AG04450 (cell line): Measurements from ENCODE around the gene KCNQ2. TPM values are rescaled to one million over a fixed set of nuclear protein-coding genes. Genes with fewer than 3 reads are reported as not detected.

Experiments used
- CTCF ChIA-PET: fragments of 300-600, 350-600 bp; formaldehyde crosslinking; extraction: SDS; loops from one replicate; lab custom pipeline; 2022; ENCODE audit warnings: antibody characterized with exemption, inconsistent platforms; lab: Charles Lee
- POLR2A ChIA-PET: fragments of 350-600 bp; formaldehyde crosslinking; extraction: SDS; loops from one replicate; lab custom pipeline; 2021; ENCODE audit warnings: antibody characterized with exemption, inconsistent platforms; lab: Yijun Ruan, JAX
- DNase-seq: peaks from one replicate; pipeline ENCODE4 v3.0.0-alpha.2; 2011; ENCODE audit warnings: low read depth, low spot score
- H3K27ac ChIP-seq: one replicate; pipeline ENCODE4 v1.5.1; 2012; ENCODE audit warnings: low read depth, low read length, control low read depth
- H3K27me3 ChIP-seq: one replicate; pipeline ENCODE4 v1.6.0; 2012; ENCODE audit warnings: low read length; ENCODE audit not compliant: control insufficient read depth, insufficient read depth
- H3K4me3 ChIP-seq: 2 replicates; pipeline ENCODE4 v1.5.1; 2011; ENCODE audit warnings: mild to moderate bottlenecking, low read depth, low read length, control low read depth
- H3K9me3 ChIP-seq: 2 replicates; pipeline ENCODE4 v1.5.1; 2012; ENCODE audit warnings: low read length; ENCODE audit not compliant: control insufficient read depth, insufficient read depth
- CTCF ChIP-seq: IDR thresholded peaks from 2 replicates; pipeline ENCODE4 v1.5.1; 2011; ENCODE audit warnings: low read depth, low read length, control low read depth, inconsistent platforms
- polyA plus RNA-seq: library from polyadenylated mRNA; depleted of rRNA; stranded (reverse); fragments of >200 nt; gene quantifications from 2 replicates; pipeline ENCODE4 v1.2.3, GENCODE V29; 2011

Gene KCNQ2
- polyA plus RNA-seq, 1 experiment, result not detected

GRCh38 chr20:63422653-63423052, 49.8 kb downstream of the KCNQ2 start:
- CTCF ChIA-PET, result no interaction called here
- no peak for TF ChIP-seq CTCF
- H3K27ac ChIP-seq, result no peak overlapping the region

GRCh38 chr20:63421913-63422312, 50.5 kb downstream of the KCNQ2 start:
- POLR2A ChIA-PET, result no interaction called here

More at GRCh38 chr20:63422653-63423052, 49.8 kb downstream of the KCNQ2 start:
- H3K27me3 ChIP-seq, result peaks cover 3% of the 10 kb centered on the region
- POLR2A ChIA-PET, result no interaction called here
- H3K4me3 ChIP-seq, result no peak overlapping the region
- DNase-seq, result no peak
- peaks cover 4% of the 10 kb centered on the region; the same call in 1 of the 2 replicates for H3K9me3 ChIP-seq

GRCh38 chr20:63421094-63421692, 51.3 kb downstream of the KCNQ2 start:
- Histone ChIP-seq H3K9me3 (no peaks in the 10 kb centered on the region; the same call in 1 of the 2 replicates), H3K27me3 (peaks cover 6% of the 10 kb centered on the region), H3K4me3 (no peak overlapping the region), H3K27ac (no peak overlapping the region)
- no peak for TF ChIP-seq CTCF
- POLR2A ChIA-PET, result no interaction called here
- CTCF ChIA-PET, result no interaction called here
- DNase-seq, result no peak

More at GRCh38 chr20:63421913-63422312, 50.5 kb downstream of the KCNQ2 start:
- no peak for DNase-seq
- no peak overlapping the region for H3K4me3 ChIP-seq
- no peak overlapping the region for H3K27ac ChIP-seq
- CTCF ChIA-PET, result no interaction called here
- H3K9me3 ChIP-seq, result no peaks in the 10 kb centered on the region; the same call in 1 of the 2 replicates
- H3K27me3 ChIP-seq, result peaks cover 3% of the 10 kb centered on the region
- TF ChIP-seq CTCF, result no peak

- peaks cover 8% of the 10 kb centered on the region for H3K27me3 ChIP-seq
- ChIA-PET CTCF (no interaction called here), POLR2A (no interaction called here)
These were observed 51.9 kb downstream of the KCNQ2 start for GRCh38 chr20:63420359-63421093.

More at GRCh38 chr20:63420359-63421093, 51.9 kb downstream of the KCNQ2 start:
- H3K9me3 ChIP-seq, result no peaks in the 10 kb centered on the region; the same call in 1 of the 2 replicates
- TF ChIP-seq CTCF, result no peak
- DNase-seq, result no peak
- no peak overlapping the region for H3K27ac ChIP-seq
- H3K4me3 ChIP-seq, result no peak overlapping the region
